ENCODE measurements around the gene DNAJB13.

Gene DNAJB13

DNA sequence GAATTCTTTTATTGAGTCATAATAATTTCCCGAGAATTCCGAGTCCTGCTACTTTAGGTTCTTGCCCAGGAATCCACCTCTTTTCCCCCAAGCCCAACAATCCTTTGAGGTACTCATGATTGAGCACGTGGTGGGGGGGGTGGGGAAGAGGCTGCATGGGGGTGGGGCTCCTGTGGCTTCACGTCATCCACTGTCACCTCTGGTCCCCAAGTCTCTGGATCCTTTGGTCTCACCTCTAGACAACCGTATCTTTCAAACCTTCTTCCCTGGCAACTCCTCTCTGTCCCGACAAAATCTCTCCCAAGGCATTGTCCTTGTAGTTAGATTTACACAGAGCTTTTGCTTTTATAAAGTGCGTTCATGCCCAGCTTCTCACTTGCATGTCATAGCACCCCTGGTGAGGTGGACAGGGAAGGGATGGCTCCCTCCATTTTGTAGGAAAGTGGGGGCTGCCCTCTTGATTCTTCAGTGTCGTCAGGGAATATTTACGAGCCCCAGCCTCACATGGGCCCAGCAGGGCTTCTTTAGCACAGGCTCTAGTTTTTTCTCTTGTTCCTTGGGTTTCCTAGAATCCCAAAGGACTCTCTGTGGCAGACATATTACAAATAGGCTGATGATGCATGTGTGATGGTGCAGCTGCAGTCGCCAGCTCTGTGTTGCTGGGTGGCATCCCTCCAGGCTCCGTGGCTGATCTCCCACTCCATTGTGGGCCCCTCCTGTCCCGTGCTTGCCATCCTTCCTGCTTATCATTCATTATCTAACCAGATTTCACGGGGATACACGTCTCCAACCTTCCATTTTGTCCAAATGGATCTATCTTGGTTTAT, 49.7 kb downstream of the DNAJB13 start:
- DNase-seq (ENCODE audit: low read depth), result no peak

DNA sequence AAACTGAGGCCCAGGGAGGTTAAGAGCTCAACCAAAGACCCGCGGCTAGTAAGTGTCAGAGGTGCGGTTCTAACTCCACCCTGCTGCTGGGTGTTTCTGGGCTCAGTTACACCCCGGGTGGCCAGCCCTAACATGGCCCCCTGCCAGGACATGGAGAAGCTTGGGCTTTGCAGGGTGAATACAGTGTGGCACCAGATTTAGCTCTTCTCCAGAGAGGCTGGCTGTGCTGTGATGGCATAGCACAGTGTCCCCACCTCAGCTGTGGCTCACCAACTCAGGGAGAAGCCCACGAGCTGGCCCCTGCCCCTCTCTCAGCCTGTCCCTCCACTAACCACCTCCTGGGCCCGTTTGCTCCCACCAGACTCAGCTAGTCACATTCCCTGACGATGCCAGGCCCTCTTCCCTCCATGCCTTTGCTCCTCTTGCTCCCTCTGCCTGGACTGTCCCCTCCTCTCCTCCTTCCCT, 51.0 kb downstream of the DNAJB13 start:
- no peak for DNase-seq (ENCODE audit: low read depth)

DNA sequence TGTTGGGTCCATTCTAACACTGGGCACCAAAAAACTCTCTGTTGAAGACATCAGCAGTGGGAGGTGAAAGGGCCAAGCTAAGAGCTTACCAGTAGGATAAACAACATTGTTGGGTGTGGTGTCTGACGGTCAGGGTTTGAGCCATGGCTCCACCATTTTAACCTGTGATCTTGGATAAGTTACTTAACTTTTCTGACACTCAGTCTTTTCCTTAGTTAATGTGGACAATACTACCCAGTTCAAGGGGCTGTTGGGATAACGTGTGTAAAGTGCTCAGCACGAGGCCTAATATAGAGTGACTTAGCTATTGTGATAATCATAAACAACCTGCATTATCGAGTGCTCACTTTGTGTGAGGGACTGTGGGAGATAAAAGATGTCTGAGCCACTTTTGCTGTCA, 52.0 kb downstream of the DNAJB13 start:
- DNase-seq (ENCODE audit: low read depth), result no peak

DNA sequence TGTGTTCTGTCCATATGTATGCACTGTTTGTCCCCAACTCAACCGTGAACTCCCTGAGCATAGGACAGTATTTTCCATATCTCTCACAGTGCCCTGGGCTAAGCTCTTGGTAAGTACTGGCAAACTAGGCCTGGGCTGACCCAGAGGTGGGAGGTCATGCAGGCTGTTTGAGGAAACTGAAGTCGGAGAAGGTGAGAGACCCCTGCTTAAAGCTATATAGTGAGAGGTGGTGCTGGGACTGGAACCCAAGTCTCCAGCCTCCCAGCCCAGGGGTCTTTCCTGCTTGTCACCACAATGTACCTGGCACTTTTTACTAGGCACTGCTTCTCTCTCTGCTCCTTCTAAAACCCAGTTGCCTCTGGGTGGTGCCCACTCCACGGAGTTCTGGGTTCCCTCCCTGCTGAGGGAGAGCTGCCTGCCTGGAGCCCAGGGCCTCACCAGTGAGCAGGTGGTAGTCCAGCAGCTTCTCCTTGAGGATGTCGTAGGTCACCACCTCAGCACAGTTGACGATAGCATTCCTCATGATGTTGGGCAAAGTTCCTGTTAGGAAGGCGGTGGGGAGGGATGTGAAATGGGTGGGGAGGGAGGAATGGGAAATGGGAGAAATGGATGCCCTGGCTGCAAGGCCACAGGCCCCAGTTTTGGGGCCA, 53.3 kb downstream of the DNAJB13 start:
- no peak for DNase-seq (ENCODE audit: low read depth)

DNA sequence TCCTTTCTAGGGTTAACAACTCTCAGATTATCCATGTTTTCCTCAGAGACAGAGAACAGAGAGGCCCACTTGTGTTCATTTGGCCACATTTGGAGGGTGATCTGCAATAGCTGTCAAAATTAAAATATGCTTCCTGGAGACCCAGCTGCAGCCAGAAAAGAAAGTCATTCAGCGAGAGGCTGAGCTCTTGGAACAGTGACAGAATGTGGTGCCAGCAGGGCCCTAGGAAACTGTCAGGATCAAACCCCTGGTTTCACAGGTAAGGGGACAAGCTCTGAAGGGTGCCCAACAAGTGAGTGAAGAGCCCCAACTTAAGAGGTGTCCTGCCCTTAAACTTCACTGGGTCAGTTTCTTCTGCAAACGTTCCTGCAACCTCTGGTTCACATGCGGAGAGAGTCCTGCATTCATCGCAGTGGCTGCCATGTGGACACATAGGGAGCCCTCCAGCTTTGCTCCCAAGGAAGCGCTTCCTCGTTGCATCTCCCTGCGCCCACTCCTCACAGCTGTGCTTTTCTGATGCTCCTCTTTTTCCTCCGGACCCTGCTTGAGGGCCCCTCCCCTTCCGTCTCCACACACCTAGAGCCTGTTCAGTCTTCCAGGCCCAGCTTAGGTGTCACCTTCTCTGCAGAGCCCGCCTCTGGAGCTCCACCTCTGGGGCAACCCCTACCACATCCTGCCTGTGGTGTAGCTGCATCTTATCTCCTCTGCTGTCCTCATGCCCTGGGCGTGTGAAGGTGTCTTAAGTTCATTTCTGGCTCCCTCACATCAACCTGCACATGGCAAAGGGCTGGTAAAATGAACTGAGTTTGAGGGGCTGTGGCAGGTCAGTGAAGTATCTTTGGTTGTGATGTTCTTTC, 54.2 kb downstream of the DNAJB13 start:
- no peak for DNase-seq (ENCODE audit: low read depth)

DNA sequence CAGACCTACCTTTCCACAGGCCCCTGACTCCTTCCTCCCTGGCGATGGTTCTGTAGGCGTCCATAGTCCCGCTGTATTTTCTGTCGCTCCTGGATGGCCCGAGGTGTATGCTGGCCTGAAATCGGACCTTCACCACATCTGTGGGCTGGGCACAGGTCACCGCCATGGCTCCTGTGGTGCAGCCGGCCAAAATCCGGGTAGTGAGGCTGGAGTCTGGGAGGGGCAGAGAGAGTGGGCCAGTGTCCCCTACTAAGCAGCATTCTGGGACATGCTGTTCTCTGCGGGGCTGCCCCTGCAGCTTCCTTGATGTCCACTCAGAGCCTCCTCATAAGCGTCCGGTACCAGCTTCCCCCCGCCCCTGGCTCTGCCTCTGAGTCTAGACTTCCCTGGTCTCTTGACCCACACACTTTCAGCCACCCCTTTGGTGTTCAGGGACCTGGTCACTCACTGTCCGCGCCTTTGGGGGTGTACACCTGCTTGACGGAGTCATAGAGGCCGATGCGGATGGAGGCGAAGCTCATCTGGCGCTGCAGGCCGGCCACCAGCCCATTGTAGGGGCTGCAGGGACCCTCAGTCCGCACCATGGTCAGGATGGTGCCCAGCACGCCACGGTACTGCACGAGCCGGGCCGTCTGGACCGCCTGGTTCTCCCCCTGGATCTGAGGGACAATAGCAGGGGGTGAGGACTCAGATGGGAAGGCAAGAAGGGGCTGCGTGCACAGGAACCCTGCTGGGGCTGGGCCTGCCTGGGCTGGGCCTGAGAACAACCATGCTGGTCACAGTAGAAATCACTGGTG, 55.1 kb downstream of the DNAJB13 start:
- no peak for DNase-seq (ENCODE audit: low read depth)

DNA sequence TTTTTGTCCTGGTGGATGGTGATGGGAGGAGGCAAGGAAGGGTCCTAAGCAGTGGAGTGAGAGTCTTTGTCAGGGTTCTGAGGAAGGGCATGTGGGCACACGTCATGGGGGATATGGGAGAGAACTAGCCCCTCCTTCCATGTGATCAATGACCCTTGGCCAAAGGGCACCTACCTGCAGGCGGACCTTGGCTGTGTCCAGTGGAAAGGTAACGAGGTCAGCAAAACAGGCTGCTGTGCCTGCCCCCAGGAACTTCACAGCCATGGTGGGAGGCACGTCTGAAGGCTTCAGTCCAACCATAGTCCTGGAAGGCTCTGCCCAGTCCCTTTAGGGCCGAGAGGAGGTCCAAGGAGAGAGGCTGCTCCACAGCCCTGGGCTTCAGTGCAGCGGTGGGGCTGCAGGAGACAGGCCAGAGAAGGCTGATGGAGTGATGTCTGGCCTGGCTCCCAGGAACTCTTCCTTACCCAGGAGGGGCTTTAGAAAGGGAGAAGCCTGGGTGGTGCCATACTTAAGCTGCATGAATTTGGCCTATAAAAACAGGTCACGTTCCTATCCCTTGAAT, 56.0 kb downstream of the DNAJB13 start:
- DNase-seq (ENCODE audit: low read depth), result no peak

DNA sequence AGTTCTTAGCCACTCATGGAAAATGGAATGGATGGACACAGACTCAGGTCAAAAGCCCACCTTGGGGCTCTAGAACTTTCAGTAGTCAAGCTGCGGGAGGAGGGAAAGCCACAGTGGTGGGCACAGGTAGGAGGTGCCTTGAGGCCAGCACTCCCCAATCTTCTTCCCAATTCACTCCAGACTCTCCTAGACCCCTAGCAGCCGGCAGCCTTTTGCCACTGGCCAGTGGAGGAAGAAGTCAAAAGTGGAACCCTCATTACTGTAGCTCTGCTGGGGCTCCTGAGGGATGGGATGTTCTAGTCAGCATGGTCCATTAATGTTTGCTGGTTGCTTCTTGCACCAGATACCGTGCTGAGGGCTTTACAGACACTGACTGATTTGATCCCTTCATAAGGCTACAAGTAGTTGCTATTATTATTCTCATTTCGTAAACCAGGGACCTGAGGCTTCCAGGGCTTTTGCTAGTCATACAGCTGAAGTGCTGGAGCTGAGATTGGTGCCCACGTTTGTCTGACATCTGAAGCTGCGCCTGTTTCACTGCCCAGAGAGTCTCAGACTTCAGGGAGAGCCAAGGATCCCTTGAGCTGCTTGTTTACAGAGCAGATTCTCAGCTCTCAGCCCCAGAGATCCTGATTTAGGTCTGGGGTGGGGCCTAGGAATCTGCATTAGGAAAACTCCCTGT, 57.0 kb downstream of the DNAJB13 start:
- no peak for DNase-seq (ENCODE audit: low read depth)

DNA sequence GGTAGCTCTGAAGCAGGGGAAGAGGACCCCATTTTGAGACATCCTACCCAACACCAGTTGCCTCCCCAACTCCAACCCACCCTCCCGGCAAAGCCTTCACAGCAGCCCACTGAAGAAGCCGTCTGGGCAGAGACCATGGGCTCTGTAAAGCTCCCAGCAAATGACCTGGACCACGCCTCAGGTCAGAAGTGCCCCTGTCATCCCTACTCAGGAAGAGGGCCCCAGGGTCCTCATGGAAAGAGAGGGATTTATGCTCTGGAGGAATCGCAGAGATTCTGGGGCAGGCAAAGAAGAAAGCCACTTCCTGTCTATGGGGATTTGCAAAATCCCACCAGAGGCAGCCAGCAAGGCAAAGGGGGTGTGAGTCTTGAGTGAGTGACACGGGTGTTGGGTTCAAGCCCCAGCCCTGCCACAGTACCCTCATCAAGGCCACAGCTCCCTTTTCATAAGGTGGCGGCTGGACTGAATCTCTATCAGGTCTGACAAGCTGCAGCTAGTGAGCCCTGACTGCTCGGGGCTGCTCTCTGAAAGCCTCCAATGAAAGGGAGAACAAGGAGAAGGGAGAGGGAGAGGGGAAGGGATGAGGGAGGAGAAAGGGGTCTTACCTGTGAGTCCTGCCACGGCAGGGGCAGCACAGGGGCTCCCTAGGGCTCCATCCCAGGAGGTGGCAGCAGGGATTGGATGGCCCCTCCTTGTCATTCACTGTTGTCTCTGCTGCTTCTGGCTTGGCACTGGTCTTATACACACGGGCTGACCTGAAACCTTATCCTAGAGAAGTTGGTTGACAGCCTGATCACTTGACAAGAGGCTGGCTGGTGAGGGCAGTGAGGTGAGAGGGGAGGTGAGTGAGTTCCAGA, 57.8 kb downstream of the DNAJB13 start, which contains the start of gene UCP3:
UCP3 (minus strand) TSS at position 713 of the 857 bp plus-strand sequence. CDS start 2,043 bp downstream, outside the sequence.
- DNase-seq (ENCODE audit: low read depth), result no peak

DNA sequence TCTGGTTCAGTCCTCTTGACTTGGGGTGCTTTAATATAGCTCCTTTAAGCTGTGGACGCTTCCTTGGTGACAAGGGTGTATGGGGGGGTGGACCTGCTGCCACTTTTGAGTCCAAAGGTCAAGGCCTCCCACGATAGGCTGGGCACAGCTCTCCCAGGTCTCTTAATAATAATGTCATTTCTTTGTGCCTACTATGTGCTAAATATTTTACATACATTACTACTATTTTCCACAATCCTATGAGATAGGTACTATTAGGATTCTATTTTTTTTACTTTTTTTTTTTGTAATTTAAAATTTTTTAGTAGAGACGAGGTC, 58.4 kb downstream of the DNAJB13 start:
- DNase-seq (ENCODE audit: low read depth), result no peak

DNA sequence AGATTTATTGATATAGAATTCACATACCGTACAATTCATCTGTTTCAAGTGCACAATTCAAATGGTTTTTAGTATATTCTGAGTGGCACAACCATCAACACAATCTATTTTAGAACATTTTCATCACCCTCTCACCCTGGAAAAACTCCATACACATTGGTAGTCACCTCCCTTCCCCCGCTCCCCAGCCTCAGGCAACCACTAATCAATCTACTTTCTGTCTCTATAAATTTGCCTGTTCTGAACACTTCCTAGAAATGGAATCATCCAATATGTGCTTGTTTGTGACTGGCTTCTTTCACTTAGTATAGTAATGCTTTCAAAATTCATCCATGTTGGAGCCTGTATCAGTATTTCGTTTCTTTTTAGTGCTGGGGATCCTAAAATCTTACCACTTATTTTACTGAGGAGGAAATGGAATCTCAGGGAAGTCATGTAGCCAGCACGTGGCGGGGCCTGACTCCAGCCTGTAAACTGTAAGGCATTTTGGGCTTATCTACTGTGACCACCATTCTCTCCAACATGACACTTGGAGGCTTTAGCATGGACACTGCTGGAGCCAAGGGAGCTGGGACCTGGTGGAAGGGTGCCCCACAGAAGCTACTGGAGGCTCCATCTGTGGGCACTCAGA, 59.0 kb downstream of the DNAJB13 start:
- DNase-seq (ENCODE audit: low read depth), result no peak

DNA sequence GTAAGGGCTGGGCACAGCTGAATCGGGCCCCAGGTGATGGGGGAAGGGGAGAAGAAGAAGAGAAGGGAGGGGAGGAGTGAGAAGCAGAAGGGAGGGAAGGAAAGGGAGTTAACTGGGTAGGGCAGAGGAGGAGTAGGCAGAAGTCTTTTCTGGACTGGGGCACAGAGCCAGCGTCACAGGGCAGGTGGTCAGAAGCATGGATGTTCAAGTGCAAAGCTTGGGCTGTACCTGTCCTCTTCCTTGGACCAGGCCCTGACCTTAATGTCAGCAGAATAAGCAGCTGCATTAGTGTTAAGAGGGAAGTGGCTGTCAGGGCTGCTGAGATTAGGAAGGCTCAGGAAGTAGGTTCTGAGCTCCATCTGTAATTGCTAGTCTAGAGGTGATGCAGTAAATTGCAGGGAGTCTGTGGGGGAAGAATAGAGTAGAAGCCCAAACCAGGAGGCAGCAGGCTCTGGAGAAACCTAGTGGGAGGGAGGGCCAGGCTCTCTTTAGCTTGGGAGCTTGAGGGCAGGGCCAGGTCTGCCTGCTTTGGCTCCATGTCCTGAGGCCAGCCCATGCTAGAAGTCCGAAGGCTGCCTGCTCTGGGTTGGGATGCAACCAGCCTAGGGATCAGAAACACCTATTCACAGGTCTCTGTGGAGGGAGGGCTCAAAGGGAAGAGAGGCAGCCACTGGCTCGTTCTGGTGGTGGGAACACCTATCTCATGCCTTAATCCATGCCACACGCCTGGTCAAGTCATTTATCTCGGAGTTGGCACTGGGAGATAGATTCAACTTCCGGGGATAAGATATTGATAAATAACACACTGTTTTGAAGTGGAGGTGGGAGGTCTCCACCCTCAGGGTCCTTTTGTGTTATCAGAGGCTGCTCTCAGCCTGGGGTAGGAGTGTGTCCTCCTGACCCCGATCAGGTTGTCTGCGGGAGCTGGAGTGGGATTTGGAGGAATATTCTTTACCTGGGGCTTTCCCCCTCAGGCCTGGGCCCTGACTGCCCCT, 59.8 kb downstream of the DNAJB13 start:
- no peak for DNase-seq (ENCODE audit: low read depth)

DNA sequence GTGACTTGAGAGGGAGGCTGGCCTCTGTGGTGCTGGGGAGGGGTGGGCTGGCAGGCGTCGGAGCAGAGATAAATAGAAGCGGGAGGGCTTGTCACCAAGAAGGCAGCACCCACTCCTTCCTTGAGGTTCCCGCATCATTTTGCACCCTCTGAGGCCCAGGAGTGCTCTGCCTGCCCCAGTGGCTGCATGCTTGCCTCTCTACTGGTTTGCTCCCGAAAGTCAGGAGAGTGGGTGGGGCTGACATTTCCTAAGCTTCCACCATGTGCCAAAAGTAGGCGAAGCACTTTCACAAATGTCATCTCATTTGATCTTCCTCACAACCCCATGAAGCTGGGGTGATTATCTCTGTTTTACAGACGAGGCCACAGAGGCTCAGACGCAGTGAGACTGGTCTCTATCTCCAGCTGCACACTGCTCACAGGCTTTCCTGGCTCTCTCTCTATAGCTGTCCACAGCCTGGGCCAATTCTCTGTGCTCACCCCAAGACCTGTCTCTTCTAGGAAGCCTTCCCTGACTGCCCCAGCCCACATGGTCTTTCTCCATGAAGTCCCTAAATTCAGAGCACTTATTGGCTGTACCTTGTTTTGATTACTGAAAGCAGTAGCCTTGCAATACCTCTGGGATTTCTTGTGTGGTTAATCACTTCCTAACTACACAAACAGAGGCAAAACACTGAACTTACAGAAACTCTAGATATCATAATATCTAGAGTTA, 60.7 kb downstream of the DNAJB13 start:
- peak; percentile 4 for DNase-seq (ENCODE audit: low read depth)

DNA sequence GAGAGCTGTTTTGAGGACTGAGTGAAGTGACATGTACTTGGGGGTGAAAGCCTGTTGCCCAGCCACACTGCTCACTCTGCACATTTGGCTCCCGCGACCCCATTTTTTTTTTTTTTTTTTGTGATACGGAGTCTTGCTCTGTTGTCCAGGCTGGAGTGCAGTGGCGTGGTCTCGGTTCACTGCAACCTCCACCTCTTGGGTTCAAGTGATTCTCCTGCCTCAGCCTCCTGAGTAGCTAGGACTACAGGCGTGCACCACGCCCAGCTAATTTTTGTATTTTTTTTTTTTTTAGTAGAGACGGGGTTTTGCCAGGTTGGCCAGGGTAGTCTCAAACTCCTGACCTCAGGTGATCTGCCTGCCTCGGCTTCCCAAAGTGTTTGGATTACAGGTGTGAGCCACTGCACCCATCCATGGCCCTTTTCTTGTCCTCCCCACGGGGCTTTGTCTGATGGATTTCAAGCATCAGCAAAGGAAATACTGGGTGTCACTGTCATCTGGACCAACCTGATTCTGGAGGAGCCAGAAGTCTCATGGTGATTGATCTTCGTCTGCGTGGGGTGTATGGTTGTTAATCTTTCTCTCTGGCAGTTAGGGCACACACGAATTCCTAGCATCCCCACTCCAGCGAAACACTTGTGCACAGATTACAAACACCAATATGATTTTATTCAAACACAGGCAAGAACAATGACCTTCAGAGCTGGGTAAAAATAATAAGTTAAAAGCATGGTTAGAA, 61.4 kb downstream of the DNAJB13 start:
- DNase-seq (ENCODE audit: low read depth), result no peak

DNA sequence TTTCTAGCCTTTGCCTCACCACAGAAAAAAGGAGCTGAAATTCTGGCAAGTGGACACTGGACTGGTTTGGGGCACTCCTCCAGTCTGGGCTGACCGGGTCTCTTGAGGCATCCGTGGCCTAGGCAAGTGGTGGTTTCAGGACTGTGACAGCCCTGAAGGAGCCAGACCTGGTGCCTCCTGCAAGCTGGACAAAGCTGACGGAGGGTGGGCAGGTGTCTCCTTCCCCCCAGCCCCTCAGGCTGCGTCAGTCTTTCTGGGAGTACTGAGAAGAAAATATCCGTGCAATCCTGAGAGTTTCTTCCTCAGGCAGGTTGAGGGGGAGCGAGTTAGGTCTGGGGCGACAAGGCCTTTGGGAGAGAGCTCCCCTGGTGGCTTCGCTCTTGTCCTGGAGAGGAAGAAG, 62.3 kb downstream of the DNAJB13 start:
- DNase-seq (ENCODE audit: low read depth), result no peak

DNA sequence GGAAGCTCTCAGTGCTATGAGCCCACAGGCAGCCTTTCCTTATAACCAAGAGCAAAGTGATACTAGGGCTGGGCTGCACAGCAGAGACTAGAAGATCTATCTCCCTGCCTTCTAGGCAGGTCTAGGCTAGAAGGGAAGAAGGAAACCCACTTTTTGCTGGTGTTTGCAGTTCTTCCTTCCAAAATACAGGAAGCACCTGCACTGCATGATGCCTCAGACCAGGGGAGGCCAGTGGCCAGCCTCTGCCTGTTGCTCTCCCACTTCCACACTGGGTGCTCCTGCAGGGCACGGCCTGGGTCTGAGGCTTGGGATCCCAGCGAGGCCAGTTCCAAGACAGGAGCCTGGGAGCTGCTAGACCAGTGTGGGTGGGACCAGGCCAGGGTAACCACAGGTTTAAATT, 64.1 kb downstream of the DNAJB13 start:
- DNase-seq (ENCODE audit: low read depth), result no peak

Measured in EH (cell line).